Endometrial microvascular endothelial cells (primary cell): ENCODE results near the gene S1PR3. TPM values are rescaled to one million over a fixed set of nuclear protein-coding genes. Genes with fewer than 3 reads are reported as not detected.

Experiments
- in situ Hi-C: cut with HindIII; loops from 2 replicates; pipeline ENCODE4 v1.10.0; 2017; ENCODE audit warnings: low sequenced_read_pairs, low pct_unique_long_range_greater_than_20kb; ENCODE audit errors: inconsistent ontology term
- total RNA-seq: library from RNA; depleted of rRNA; stranded (reverse); fragments of >200 nt; gene quantifications from one replicate; pipeline ENCODE4 v1.2.3, GENCODE V29; 2015; ENCODE audit errors: inconsistent ontology term

Gene S1PR3
- total RNA-seq, 1 donor from 2014 or later, result 16.4 TPM

- in situ Hi-C loops, result no loop called here
Observed at GRCh38 chr9:88966894-88967676, 24.2 kb upstream of the S1PR3 start.

DNA sequence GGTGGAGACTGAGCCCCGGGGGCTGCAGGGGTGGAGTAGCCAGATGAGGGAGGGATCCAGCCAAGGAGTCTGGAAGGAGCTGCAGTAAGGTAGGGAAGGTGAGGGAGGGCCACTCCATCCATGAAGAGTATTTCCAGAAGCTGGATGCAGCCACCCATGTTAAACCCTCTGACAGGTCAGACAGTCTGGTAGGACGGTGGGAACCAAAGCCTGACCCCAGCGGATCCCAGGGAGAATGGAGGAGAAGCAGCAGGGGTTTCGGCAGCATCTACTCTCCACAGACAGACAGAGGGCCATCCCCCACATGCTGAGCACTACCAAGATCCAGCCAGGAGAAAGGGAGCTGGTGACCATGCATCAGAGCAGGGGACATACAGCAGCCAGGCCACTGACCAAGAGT, 22.5 kb upstream of the S1PR3 start:
- in situ Hi-C loops, result no loop called here

- in situ Hi-C loops, result no loop called here
Observed at GRCh38 chr9:88969646-88970373, 21.5 kb upstream of the S1PR3 start.

DNA sequence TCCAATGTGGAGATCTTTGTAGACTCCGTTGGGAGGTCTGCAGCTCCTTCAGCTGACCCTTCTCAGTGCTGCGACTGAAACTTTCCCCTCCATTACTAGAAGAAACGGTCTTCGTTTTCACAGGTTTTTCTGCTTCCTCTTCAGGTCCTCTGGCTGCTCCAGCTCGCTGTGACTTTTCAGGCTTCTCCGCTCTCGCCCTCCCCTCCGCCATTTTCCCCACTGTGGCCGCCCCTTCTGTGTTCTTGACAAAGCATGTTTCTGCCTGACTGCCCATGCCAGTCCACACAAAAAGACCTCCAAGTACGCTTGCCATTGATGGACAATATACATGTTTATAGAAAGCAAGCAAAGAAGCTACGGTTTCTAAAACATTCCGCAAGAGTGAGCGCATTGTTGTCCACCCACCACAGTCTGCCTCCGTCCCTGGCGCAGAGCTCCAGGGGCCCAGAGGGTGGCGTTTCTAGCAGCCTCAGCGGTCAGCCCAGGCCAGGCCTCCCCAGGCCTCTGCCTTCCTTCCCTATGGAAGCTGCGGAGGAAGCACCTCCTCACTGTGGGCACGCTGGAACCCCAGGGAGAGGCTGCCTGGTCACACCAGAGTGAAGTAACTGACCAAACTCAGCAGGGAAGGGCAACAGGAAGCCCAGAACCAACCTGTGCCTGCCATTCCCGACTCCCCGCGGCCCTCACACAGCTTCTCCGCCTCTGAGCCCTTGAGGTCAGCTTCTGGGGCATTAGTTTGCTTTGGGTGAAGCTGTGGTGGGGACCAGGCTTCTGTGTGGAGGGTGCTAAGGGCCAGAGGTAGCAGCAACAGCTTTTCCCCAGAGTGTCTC, 19.9 kb upstream of the S1PR3 start:
- in situ Hi-C loops, result no loop called here

GRCh38 chr9:88972401-88972800, 18.9 kb upstream of the S1PR3 start:
- in situ Hi-C loops, result no loop called here

- in situ Hi-C loops, result no loop called here
Observed at GRCh38 chr9:88973281-88974045, 17.8 kb upstream of the S1PR3 start.

- in situ Hi-C loops, result no loop called here
Observed at GRCh38 chr9:88974641-88975040, 16.6 kb upstream of the S1PR3 start.

DNA sequence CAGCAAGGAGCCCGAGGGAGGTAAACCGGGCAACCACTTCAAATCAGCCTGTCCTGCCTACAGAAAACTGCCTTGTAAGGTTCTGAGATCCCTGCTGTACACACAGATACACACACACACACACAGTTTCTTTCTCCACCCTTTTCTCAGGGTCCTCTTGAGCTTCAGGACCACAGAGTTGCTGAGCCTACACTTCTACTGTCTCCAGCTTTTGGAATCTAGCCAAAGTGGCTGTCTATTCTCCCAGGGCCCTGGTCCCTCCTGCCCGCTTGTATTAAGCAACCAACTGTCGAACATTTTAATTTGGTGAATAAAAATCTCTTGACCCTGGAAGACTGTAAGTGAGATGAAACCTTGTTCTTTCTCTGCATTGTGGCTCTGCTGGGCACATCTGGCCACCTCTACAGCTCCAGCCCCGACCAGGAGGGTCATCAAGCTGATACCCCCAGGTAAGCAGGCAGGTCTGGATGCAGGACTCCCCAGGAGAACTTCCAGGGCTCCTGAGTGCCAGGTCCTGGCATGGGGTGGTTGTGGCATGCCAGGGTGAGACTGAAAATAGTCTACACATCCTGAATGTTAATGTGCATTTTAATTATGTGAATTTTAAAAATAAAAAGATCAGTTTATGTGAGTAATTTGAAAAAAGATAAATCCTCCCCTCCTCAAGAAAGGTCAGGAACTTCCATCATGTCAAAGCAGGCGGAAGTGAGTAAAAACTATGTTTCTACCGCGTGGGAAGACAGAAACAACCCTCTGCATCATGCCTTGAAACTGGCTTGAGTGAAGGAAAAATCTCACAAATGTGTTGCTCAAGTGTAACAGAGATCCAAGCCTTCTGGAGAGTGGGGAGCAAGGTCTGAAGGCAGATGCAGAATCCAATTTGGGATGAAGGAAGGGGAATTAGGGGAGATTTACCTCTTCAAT, 15.0 kb upstream of the S1PR3 start:
- in situ Hi-C loops, result no loop called here

DNA sequence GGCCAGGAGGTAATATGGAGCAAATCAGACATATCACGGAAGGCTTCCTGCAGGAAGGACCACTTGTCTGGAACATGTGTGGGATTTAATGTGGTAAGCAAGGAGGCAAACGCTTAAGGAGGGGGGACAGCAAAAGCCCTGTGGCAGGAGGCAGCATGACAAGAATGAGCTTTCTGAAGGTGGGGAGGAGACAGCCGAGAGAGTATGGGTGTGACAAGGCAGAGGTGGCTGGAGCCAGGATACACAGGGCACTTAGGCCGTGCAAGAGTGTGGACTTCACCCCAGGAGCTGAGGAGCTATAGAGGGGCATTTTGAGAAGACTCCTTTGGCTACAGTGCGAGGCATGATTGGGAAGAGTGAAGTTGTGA, 14.4 kb upstream of the S1PR3 start:
- in situ Hi-C loops, result no loop called here

DNA sequence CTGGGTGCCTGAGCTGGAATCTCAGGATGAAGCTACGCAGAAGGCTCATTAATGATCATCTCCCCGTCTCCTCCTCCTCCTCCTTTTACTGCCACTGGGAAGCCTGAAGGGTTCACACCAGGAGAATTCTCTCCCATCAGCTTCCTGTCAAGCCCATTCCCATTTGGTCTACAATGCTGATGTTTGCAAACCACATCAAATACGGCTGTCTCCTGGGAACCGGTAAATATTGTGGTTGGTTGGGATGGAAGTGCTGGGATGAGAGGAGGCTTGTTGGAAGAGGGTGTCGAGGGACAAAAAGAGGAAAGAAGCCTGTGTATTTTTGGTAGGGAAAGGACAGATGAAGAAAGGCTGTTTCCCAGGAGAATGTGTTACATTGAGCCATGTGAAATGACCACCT, 13.2 kb upstream of the S1PR3 start:
- in situ Hi-C loops, result no loop called here

GRCh38 chr9:88979021-88979420, 12.2 kb upstream of the S1PR3 start:
- in situ Hi-C loops, result no loop called here

DNA sequence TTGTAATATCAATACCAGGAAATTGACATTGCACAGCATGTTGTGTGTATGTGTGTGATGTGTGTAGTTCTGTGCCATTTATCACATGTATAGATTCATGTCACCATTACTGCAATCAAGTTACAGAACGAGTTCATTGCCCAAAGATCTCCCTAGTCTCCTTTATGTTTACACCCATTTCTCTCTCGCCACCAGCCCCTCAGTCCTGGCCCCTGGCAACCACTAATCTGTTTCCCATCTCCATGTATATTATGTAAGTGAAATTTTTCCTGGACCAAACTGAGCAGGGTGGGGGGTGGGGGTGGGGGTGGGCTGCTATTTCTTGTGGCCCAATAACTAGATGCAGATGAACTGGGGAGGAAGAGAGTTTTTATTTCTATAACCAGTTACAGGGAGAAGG, 11.5 kb upstream of the S1PR3 start:
- in situ Hi-C loops, result no loop called here

- in situ Hi-C loops, result no loop called here
Observed at GRCh38 chr9:88980740-88981203, 10.5 kb upstream of the S1PR3 start.

DNA sequence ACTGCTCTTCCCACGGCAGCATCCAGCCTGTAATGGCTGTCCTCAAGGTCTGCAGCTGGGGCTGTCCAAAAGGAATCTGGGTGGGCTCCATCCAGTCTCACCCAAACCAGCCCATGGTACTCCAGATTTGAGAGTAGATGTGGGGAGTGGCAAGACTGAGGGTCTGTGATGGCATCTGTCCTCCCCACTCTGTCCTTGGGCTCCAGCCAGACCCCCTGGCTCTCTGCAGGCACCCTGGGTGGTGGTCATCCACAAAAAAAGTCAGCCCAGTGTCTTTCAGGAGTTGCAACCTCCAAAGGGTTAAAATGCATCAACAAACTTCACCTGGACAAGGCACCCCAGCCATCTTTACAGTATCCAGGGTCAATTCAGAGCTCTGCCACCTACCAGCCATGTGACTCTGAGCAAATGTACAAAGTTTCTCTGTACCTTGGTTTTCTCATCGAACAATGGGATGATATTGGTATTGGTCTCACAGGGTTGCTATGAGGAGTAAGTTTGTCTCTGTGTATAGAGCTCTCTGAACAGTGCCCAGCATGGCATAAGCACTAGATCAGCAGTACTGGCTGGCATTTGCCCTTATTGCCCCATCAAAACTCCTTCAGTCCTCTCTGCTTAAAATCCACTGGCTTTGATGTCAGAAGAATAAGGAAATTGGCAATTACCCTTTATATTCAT, 7.3 kb upstream of the S1PR3 start:
- in situ Hi-C loops, result no loop called here

- in situ Hi-C loops, result no loop called here
Observed at GRCh38 chr9:88984543-88984883, 6.8 kb upstream of the S1PR3 start.

DNA sequence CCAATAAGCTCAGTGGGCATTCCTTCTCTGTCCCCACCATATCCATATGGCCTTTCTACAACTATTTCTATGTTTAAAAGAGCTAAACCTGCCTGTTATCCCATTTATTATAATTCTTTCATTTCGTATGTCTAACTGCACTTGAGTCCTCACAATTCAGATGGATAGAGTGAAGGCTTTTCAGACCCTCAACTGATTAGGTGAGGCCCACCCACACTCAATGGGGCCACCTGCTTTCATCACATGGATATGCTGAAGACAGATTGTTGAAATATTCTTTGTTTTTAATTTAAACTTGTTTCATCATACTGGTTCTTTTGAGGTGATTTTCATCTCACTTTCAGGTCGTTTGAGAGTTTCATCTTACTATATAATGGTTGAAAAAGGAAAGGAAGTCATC, 5.7 kb upstream of the S1PR3 start:
- in situ Hi-C loops, result no loop called here

- in situ Hi-C loops, result no loop called here
Observed at GRCh38 chr9:88986776-88987175, 4.5 kb upstream of the S1PR3 start.

- in situ Hi-C loops, result no loop called here
Observed at GRCh38 chr9:88987661-88988060, 3.6 kb upstream of the S1PR3 start.
